ENCODE data around the gene TMX4.

- TF ChIP-seq EZH2 (IDR thresholded peaks at IDR 0.05): no peak
- no peak for TF ChIP-seq POLR2AphosphoS5 (IDR thresholded peaks at IDR 0.05; ENCODE audit: borderline replicate concordance, low read depth, low read length)
- no peak for TF ChIP-seq FOXP2 (optimal IDR thresholded peaks at IDR 0.05; ENCODE audit: control extremely low read depth, extremely low read length, insufficient read depth)
These were observed 46.1 kb upstream of the TMX4 start for GRCh38 chr20:8065691-8066090.
